CD4-positive, alpha-beta T cell treated with Interferon alpha-2 for 1 hour (primary cell): ENCODE data around the gene RASA1.

Source experiments
- DNase-seq, 2 donors: peaks; one replicate each; pipeline ENCODE4 v3.0.0-alpha.2; 2020 to 2022

Gene RASA1

DNA sequence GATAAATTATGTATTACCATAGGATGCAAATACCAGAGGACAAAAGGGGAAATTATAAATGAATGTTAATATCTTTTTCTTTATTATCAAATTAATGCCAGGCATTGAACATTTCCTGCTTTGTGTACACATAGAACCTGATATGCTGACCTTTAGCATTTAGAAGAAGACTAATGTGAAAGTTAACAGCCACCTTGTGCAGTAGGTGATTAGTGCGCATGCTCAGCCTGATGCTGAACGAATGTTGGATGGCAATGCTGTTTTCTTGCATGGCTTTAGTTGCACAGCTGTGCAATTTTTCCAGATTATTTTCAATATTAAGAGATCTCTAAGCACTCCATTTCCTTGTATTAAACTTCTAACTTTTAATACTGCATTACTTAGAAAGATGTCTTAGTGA, 99.6 kb downstream of the RASA1 start:
- no peak for DNase-seq

DNA sequence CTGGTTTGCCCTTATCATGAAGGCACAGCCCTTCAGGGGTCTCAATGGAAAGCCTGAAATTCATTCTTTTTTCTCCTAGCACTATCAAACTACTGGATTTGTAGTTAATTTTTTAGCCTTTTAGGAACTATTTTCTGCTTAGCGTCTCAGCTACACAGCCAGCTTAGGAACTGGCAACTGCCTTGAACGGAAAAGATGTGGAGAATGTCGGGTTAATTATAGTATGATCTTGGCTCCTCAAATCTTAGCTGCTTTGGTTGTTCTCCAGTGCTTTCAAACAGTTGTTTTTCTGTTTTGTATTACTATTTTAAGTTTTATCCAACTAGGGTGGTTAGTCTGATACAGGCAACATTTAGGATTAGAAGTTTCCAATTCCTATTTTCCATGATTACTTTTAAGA, 100.9 kb downstream of the RASA1 start:
- no peak for DNase-seq

DNA sequence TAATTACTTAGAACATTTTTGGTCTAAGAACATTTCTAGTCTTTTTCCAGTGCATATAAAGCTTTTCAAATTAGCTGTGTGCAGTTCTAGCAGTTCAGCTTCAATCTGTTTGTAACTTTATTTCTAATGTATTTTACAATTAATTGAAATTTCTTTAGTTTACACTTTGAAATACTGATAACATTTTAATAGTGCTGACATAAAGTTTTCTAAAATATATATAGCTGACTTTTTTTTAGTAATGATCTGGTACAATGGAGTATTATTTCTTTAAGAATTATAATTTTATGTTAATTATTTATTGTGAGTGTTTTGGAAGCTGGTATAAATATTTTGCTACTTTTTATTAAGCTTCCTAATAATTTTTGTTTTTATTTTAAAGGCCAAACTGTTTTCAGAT, 101.7 kb downstream of the RASA1 start:
- DNase-seq: no peak

DNA sequence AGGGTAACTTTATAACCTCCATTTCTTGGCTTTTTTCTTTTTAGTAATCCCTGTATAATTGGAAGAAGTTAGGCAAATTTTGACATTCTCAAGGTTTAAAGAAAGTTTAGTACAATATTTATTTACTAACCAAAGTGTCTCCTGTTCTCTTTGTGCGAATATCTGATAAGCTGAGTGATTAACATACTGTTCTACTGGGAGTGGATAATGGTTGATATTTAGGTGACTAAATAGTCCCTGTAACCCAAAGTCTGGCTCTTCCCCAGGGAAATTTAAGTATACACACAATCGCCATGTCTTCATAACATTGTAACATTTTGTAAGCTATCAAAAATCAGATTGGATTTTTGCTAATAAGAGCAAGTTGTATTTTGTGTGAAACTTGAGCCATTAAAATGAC, 105.0 kb downstream of the RASA1 start:
- no peak for DNase-seq

DNA sequence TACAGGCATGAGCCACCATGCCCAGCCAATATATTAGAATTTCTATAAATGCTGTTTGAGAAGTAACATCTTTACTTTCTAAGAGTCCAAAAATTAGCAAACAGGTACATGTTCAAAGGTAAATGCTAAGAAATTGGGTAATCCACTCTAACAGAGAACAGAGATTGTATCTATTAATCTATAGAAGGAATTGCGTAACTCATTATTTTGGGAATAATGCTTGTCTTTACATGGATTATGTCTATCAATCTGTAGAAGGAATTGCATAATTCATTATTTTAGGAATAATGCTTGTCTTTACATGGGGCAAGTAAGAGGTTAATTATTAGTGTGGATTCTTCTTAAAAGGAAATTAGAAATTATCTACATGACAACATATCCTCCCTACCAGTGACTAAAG, 114.5 kb downstream of the RASA1 start:
- no peak for DNase-seq

DNA sequence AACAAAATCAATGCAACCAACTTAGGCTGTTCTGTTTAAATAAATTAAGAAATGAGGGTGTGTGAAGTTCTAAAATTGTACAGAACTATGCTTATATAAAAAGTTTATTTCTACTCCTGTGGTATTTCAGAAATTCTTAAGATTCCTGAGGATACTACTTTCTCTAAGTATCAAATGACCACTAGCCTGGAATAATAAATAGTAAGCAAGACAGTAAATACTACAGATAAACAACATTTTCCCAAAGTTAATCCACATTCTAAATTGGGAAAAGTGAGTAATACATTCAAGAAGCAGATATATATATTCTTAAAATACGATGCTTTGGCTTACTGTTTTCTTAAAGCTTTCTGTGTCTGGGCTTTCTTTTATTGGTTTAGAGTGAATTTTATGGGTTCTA, 115.5 kb downstream of the RASA1 start:
- DNase-seq: no peak

DNA sequence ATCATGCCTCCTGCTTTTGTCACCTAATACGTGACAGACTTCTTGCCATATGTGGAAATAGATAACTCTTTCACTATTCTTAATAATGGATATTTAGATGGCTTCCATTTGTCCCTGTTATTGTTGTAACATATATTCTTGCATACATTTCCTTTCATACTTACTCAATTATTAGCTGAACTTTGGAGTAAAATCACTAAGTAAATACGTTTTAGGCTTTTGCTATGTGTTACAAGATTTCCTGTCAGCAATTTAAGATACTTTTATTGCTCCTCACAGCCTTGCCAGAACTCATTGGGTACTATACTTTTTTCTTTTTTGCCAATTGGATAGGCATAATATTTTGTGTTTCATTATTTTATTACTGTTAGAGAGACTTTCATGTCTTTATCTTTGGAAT, 118.1 kb downstream of the RASA1 start:
- DNase-seq: no peak

DNA sequence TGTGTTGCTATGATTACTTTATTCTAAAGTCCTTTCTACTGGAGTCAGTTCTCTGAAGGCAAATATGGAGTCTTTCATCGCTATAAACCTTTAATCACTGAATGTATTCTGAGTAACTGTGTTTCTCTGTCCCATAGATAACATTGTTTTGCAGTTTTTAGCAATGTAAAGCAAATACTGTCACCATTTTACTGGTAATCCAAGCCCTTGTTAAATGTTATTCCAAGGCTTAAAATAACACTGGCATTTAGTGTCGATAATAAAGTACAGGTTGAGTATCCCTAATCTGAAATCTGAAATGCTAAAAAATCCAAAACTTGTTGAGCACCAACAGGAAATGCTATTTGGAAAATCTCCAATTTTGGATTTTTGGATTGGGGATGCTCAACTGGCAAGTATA, 120.4 kb downstream of the RASA1 start:
- no peak for DNase-seq

DNA sequence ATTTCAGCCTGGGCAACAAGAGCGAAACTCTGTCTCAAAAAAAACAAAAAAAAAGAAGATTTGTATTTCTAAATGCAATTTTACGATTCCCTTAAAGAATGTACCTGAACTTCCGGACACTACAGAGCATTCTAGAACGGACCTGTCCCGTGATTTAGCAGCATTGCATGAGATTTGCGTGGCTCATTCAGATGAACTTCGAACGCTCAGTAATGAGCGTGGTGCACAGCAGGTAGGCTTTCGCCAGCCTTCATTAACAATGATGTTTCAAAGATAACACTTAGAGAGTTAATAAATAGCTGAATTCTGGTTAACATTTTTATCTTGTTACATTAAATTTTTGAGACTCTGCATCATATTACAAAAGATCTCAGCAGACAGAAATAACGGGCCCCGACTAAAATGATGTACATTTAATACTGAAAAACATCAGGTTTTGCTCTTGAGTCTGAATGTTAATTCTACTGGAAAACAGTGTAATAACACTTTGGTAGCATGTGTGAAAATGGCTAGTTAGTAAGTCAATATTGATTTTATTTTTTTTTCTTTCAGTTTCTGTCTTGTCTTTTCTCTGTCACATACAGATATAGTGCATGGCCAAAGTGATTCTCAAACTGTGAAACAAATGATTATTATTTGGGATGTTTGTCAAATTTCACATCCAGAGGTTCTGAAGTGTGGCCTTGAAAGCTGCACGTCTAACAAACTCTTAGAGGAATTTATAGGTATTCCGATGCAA, 121.8 kb downstream of the RASA1 start:
- no peak for DNase-seq

DNA sequence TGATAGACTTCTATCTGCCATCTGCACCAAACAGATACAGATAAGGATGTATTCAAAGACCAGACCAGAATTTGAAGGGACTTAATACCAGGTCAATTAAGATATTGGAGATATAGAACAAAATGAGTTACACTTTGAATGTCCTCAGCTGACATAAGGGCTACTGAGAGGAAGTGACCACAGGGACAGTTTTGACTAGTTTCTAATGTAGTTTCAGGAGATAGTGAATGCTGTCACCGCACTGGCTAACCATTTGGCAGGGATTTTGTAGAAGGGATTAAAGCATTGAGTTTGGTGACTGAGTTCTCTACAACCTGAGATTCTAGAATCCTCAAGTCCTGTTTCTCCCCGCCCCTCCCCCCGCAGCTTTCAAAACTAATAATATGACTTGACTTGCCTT, 122.4 kb downstream of the RASA1 start:
- DNase-seq: no peak

DNA sequence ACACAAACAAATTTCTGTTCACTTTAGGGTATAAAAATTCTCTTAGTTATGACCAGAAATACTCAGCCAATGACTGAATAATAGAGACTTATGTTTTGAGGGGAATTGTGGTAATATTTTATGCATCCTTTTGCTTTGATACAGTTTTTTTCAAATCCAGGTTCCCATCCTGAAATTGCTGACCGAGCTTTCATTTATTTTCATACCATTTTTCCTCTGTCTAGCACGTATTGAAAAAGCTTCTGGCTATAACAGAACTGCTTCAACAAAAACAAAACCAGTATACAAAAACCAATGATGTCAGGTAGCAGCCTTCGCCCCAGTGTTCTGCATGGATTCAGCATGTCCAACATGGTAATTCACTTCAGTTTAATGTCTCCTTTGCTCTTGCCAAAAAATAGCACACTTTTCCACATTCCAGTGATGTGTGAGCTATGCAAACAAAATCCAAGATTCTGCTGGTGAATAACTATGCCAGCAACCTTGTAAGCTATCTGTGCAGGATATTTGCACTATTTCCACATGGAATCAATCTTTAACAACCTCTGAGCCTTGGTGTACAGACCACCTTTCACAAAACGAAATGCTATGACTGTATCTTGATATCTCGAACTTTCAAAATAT, 123.0 kb downstream of the RASA1 start:
- no peak for DNase-seq

DNA sequence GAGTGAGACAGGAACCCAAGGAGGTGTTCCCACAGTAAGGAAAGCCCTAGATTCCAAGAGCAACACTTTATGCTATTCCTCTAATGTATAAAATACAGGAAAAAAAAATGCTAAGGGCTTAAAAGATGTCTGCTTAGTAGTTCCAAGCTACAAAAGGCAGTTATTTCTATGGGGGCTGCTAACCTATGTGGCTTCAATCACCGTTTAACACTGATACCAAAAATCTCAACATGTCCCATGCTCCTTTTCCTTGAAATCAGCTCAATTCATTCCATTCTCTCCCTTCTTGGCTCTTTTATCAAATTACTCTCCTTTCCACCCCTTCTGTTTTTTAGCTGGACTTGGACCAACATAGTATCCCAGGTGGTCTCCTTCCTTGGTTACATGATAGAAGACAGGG, 124.5 kb downstream of the RASA1 start:
- no peak for DNase-seq

DNA sequence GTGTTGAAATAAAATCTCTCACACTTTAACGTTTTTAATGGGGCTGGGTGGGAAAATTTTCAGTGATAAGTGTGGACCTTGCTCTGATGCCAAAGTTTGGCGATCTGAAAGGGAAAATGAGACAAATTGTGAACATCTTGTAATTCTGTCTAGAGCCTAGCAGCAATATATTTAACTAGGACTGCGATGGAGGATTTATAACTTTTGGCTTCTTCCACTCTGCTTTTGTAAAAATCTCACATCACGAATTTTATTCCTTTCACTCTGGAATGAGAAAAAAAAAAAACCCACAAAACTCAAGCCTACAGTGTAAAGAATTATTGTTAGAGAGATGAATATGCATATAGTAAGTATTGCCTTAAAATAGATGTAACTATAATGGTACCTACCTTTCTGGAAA, 125.1 kb downstream of the RASA1 start:
- DNase-seq: no peak

DNA sequence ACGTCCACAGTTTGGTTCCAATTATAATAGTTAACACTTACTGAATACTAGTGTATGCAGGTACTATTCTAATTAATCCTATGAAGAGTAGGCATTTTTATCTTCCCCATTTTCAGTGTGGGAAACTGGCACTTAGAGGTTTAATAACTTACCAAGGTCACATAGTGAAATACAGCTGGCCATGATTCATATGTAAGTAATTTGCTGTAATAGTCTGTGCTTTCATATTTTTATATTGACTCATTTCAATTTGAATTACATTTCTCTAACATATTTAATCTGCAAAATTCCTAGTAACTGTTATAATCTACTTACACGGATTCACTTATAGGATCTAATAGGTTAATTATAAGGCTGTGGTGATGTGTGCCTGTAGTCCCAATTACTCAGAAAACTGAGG, 125.6 kb downstream of the RASA1 start:
- no peak for DNase-seq

DNA sequence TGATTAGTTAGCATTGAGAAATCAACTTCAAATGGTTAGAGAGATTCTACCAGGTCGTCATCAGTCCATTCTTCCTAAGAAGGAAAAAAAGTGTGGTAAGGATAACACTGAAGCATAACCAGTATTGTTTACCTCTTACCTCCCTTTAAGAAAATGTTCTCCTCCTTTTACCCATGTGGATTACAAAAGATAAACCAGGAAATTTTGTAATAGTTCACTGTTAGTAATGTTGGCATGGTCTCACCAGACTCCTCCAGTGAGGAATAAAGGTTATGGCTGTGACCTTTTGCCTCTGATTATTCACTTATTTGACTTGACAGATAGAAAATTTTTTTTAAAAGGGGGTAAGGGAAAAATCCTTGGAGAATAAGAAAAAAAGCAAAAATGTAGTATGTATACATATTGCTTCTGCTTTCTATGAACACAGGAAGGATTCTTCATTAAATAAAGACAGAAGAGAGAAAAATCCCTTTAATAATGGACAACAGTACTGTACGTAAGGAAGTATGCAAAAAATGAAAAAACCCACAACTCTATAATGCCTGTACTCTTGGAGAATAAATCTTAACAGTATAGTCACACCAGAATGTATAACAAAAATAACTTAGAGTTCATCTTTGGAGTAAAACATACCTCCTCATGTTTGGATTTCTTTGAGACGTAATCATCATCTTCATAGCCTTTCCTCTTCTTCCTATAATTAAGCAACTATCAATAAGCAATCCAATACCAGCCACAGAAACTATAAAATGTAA, 126.9 kb downstream of the RASA1 start:
- DNase-seq: no peak

DNA sequence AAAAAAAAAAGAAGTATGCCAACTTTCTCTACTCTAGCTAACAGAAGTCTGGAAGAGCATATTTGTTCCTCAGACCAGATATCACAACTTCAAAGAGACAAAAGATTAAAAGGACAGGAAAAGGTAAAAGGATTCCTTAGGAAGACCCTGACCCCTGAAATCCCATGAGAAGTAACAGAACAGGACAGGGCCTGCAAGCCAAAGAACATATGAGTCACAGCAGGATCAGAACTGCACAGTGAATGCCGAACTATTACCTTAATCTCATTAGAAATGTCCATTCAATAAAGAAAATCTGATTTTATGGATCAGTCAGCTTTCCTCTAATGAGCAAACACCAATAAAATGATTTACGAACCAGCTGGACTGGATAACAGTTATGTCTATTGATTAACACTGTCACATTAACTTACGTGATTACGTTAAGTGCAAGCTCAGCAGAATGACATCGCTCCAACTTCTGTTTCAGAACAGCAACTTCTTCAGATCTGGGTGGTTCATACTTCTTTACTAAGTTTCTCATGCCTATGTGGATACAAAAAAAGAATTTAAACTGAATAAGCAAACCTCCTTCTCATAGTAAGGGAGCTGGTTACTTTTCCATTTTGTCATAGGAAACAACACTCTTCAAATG, 131.4 kb downstream of the RASA1 start:
- no peak for DNase-seq

DNA sequence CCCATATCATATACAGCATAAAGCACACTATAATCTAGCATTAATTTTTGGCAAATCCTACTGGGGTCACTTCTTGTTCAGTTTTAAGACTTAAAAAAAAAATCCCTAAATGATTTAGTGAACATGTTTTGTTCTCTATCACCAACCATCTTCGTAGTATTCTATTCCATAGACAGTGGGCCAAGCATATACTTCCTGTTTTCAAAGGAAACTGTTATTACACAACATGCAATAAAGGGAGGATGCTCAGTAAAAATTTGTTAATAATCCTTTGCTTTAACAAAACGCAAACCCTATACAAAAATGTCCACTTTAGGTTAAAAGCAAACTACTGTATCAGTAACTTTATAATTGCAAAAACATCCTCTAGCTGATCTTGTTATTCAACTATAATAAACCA, 132.0 kb downstream of the RASA1 start:
- DNase-seq: no peak

DNA sequence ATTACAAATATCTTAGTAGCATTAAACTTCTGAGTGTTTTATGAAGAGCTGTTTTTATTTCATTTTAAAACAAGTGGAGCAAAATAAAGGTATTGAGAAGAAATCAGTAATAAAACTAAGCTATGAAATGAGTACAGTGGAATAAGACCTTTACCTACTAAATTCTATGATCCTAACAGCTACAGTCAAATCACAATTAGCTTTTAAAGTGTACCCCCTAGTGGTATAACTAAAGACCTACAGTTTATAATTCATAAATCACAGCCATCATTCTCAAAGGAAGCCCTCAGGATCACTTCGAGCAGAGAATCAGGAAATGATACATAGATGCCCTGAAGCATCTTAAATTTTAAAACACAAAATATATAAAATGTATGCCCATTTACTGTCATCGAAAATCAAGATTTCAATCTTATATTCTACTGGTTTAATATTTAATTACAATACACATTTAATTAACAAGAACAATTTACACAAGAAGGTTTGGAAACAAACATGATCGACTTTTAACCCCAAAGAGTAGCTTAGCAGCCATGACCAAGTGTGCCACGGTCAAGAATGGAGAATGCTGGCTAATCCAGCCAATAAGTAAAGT, 132.7 kb downstream of the RASA1 start:
- DNase-seq: peak in 1 of 2 donors; percentile 60

DNA sequence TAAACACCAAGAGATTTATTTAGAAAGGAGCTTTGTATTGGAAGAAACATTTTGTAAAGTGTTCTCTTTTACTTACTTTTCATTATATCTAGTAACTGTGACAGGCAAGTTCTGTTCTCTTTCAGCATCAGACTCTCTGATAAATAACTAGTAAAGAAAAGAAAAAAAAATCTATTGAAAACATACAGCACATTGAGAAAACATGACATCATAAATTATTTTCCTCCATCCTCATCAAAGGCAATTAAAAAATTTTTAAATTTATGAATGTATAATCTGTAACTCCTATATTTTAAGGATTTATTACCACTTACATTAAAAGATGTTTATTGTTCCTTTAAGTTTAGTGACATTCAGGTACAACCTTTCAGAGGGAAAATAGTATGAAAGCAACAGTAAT, 133.9 kb downstream of the RASA1 start:
- no peak for DNase-seq

DNA sequence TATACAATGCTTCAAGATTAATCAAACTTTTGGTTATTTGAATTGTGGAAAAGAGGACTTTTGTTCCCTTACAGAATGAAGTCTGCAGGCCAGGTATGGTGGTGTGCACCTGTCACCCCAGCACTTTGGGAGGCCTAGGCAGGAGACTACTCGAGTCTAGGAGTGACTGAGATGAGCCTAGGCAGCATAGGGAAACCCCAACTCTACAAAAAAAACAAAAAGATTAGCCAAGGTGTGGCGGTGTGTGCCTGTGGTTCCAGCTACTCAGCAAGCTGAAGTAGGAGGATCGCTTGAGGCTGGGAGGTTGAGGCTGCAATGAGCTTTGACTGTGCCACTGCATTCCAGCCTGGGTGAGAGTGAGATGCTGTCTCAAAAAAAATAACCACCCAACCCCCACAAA, 135.7 kb downstream of the RASA1 start:
- no peak for DNase-seq

DNA sequence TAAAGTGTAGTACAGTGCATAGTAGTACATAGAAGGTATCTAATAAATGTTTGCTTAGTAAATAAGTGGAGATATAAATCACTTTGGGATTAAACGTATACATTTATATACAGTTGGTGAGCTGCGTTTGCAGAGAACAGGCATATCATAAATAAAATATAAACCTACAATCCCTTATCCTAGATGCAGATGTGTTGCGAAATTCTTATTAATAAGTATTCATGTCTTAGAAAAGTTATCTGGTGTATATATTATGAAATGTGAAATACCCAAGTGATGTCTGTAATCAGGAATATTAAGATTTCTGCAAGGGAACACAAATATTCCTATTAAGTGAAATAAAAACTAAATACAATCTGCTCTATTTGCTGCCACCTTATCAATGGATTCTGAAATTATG, 136.2 kb downstream of the RASA1 start:
- DNase-seq: no peak

DNA sequence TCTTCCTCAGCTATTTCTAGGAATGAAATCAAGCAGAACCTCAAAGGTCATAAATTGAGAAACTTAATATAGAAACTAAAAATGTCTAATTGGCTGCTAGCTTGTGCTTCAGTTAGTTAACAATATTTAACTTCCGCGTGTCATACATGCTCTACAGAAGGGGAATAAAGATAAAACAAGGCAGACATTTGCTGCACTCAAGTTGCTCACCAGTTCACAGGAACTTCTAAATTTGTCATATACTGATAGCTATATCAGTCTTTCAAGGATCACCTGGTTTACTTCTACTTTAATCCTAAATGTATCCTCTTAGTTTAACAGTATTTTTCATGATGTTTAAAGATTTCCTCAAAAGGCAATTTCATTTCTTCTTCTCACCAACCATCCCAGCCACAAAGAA, 136.7 kb downstream of the RASA1 start:
- no peak for DNase-seq

DNA sequence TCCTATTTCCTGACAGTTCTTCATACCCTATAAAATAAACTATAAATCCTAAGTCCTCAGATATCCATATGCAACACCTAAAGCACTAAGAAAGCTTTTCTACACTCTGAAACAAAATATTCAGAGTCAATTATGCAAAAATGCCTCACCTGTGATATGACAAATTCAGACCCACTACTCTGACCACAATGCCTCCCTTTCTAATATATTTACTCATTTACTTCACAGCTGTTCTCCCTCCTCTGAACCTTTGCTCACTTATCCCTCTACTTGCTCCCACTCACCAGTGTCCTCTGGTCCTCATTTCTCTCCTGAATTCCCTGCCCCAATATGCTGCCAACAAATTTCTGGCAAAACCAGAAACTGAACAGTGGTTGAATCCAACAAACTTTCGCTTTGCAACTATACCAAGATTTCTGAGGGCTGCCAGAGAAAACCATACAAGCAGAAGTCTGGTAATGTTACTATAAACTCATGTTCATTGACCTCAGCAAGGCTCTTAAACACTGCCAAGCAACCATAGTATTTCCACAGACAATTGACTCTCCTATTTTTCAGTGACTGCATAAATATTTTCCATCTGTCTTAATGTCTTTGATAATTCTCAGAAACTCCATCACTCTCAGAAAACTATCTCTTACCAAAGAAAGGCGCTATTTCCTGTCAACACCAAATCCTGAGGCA, 137.9 kb downstream of the RASA1 start:
- no peak for DNase-seq
